ENCODE data around the gene ZNF823.

The ZNF823 gene

GRCh38 chr19:11738746-11739620, at the start of gene ZNF823:
TSS of gene ZNF823 (minus strand) at chr19:11738946. CDS start at chr19:11738819, 127 bp downstream.
- TF ChIP-seq CTCF (IDR thresholded peaks at IDR 0.05; ENCODE audit: insufficient read depth, low read length, missing control alignments): no peak
- ChIA-PET POLR2A (no interaction called here), CTCF (interaction anchor here (1.2 to 3.7 kb wide), 4 partner anchors 39 to 148 kb away, joined by 3 to 14 read pairs (median 7); partner anchors contain the start of genes ZNF491 and ZNF69)
- peak within 1 kb of the TSS; percentile 75 for H3K4me3 ChIP-seq (ENCODE audit: low read depth, low read length)
- DNase-seq (ENCODE audit: low read depth, low spot score): peak; percentile 79

GRCh38 chr19:11787536-11787935, 48.8 kb upstream of the ZNF823 start:
- ChIA-PET POLR2A (no interaction called here), CTCF (interaction anchor here (2.8 kb wide), 1 partner anchor 10 kb away, joined by 19 read pairs; the partner anchor contains the start of gene ZNF491)
- no peak overlapping the region for H3K4me3 ChIP-seq (ENCODE audit: low read depth, low read length)
- TF ChIP-seq CTCF (IDR thresholded peaks at IDR 0.05; ENCODE audit: insufficient read depth, low read length, missing control alignments): no peak
- no peak for DNase-seq (ENCODE audit: low read depth, low spot score)

GRCh38 chr19:11784356-11784755, 45.6 kb upstream of the ZNF823 start:
- TF ChIP-seq CTCF (IDR thresholded peaks at IDR 0.05; ENCODE audit: insufficient read depth, low read length, missing control alignments): no peak
- CTCF ChIA-PET: interaction anchor here (1.0 kb wide), 1 partner anchor 13 kb away, joined by 5 read pairs; no protein-coding TSS in a partner anchor
- POLR2A ChIA-PET: no interaction called here
- H3K4me3 ChIP-seq (ENCODE audit: low read depth, low read length): no peak overlapping the region
- DNase-seq (ENCODE audit: low read depth, low spot score): no peak

- no peak for TF ChIP-seq CTCF (IDR thresholded peaks at IDR 0.05; ENCODE audit: insufficient read depth, low read length, missing control alignments)
- no peak for DNase-seq (ENCODE audit: low read depth, low spot score)
- no peak overlapping the region for H3K4me3 ChIP-seq (ENCODE audit: low read depth, low read length)
- ChIA-PET POLR2A (no interaction called here), CTCF (interaction anchor here (1.0 kb wide), 1 partner anchor 14 kb away, joined by 5 read pairs; no protein-coding TSS in a partner anchor)
Observed at GRCh38 chr19:11783767-11784166, 45.0 kb upstream of the ZNF823 start.

- no peak for DNase-seq (ENCODE audit: low read depth, low spot score)
- no peak for TF ChIP-seq CTCF (IDR thresholded peaks at IDR 0.05; ENCODE audit: insufficient read depth, low read length, missing control alignments)
- POLR2A ChIA-PET: no interaction called here
- CTCF ChIA-PET: interaction anchor here (5.9 kb wide), 1 partner anchor 16 kb away, joined by 31 read pairs; the partner anchor contains the start of gene ZNF491
- H3K4me3 ChIP-seq (ENCODE audit: low read depth, low read length): no peak overlapping the region
Observed at GRCh38 chr19:11781295-11782057, 42.7 kb upstream of the ZNF823 start.

All from AG04449 (cell line).